NCI-H748 (cell line): Measurements from ENCODE around the gene GLB1L3.

Experiments used
- DNase-seq: peaks from one replicate; lab custom pipeline; 2025; ENCODE audit not compliant: unreplicated experiment; lab: John Stamatoyannopoulos, UW

Gene GLB1L3

DNA sequence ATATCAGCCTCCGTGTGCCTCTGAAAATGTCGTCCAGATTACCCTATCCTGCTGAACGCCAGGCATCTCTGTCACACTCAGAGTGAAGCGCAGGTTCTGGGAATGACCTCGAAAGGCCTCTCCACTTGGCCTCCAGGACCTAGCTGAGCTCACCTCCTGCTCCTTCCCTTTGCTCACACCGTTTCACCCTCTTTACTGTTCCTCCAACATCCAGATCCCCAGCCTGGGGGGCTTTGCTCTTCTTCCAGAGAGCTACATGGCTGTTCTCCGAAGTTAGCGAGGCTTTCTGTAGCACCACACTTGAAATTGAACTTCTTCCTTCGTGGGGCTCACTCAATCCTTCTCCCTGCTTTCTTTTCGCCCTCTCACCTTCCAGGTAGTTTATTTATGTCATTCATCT is 83.5 kb downstream of the GLB1L3 start:
- no peak for DNase-seq

DNA sequence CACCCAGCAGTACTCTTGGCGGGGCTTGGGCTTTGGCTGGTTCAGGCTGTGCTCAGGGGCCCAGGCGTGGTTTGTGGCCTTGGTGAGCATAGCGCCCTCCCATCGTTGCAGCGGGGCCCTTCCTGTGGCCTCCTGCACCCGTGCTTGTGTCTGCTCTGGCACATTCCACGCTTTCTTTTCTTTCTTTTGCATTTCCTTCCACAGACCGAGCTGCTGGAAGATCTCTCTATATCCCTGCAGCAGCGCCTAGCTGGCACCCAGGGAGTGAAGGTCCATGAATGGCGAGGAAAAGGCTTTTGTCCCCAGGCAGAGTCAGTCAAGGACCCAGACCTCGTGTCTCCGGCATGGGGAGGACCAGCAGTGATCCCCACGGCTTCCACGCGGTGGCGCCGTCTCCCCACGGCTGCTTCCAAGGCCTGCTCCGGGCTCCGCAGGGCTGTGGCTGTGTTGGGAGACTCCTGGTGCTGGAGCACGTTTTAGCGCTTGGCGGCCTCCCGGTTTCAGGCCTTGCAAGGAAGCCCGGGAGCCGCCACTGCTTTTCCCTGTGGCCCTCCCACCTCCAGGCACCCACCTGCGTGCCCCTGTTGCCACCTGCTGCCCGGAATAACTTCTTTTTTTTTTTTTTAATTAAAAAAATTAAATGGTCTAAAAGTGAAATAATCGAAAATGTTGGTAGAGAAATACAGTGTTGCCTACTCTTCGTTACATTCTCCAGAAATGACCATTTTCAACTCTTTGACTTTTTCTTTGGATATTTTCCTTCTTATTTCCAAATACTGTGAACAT is 84.1 kb downstream of the GLB1L3 start:
- peak; percentile 60 for DNase-seq

- no peak for DNase-seq
These were observed 85.5 kb downstream of the GLB1L3 start for GRCh38 chr11:134361661-134362060.

DNA sequence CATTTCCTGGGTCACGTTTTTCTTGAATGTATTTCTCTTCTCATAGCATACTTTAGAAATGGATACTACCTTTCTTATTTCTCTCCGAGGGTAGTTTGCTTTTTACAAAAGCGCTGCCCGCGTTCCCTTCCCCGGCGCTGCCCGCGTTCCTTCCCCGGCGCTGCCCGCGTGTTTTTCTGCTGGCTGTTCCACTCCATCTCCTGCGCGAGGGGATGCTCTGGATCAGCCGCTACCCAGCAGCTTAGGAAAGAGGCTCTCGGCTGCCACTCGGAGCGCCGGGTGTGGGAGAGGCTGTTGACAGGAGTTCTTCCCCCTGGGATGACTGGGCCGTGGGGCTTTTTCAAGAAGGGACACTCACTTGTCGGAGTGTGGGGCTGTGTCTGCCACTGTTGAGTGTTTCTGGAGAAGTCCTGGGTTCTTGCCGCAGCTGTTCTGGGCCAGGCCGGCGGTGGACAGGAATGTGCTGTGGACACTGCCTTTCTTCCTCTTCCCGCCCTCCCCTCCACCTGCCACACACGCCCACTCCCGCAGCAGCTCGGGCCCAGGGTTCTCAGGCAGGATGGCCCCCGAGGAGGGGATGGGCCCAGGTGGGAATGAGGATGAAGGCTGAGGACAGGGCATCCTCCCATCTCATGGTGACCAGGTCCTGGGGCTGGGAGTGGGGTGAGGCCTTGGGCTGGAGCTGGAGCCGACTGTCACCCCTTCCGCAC is 86.2 kb downstream of the GLB1L3 start:
- no peak for DNase-seq

- no peak for DNase-seq
These were observed 87.0 kb downstream of the GLB1L3 start for GRCh38 chr11:134363161-134363560.

- DNase-seq, result no peak
These were observed 87.4 kb downstream of the GLB1L3 start for GRCh38 chr11:134363592-134363991.

GRCh38 chr11:134364261-134364660 is 88.1 kb downstream of the GLB1L3 start:
- no peak for DNase-seq

- no peak for DNase-seq
These were observed 89.1 kb downstream of the GLB1L3 start for GRCh38 chr11:134365011-134365925.

DNA sequence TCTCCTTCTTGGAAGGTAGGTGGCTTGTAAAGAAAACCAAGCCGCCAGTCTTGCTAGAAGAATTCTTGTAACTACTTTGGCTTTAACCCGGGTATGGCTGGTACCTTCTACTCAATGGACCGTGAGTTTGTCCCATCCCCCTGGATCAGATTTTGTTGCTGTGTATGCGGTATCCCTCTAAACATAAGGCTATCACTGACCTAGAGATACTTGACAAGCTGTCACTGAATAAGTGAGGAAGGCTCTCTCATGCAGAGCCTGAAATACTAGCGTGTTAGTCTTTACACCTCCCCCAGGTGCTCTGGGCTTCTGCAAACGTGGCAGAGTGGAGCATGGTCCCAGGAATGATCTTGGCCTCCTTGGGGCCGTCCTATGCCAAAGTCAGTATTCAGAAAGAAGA is 90.1 kb downstream of the GLB1L3 start:
- no peak for DNase-seq

GRCh38 chr11:134367781-134368180 is 91.6 kb downstream of the GLB1L3 start:
- no peak for DNase-seq
